Measurements from ENCODE around the gene SLC24A3. TPM values are rescaled to one million over a fixed set of nuclear protein-coding genes. Genes with fewer than 3 reads are reported as not detected.

SLC24A3 gene
- polyA plus RNA-seq, 1 donor (not counting 4 experiments of a cell fraction or from before 2014, with no cell fraction given): 0.17 TPM

DNA sequence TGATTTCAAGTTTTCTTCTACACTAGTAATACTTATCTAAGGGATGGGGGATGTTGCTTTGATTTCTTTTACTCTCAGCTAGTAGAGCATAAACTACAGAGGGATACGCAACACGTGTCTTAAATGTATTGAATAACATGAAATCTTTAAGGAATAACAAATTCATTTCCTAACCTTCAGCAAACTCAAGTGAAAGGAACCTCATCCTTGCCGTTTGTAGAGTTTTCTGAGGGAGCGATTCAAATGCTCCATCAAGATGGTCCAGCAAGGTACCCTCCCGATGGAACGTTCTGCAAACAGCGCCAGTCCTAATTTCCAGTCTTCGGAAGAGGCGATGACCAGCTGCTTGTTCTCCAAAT is 450.2 kb downstream of the SLC24A3 start:
- Histone ChIP-seq H3K9ac (ENCODE audit: control insufficient read depth, extremely low read depth, insufficient read depth, low read length) (no peak overlapping the region), H3K79me2 (ENCODE audit: control insufficient read depth, insufficient read depth, low read length) (no peaks in the 10 kb centered on the region), H3K27ac (ENCODE audit: control insufficient read depth, insufficient read depth, low read length) (no peak overlapping the region), H3K36me3 (ENCODE audit: control insufficient read depth in 2 of 2, extremely low read depth in 1 of 2, insufficient read depth in 2 of 2, low read length in 2 of 2) (no peaks in the 10 kb centered on the region), H3K27me3 (ENCODE audit: control insufficient read depth, extremely low read depth, insufficient read depth, low read length) (peaks cover 3% of the 10 kb centered on the region), H3K4me3 (ENCODE audit: control insufficient read depth in 2 of 3, extremely low read depth in 1 of 3, insufficient read depth in 2 of 3, low read depth in 1 of 3, low read length in 3 of 3) (no peak overlapping the region), H3K4me1 (ENCODE audit: control insufficient read depth, extremely low read depth, insufficient read depth, low read length) (no peaks in the 10 kb centered on the region), H3K4me2 (ENCODE audit: control insufficient read depth, extremely low read depth, insufficient read depth, low read depth, low read length) (no peak overlapping the region), H2AFZ (ENCODE audit: control insufficient read depth, low read length) (no peak overlapping the region), H4K20me1 (ENCODE audit: control insufficient read depth, extremely low read depth, insufficient read depth, low read length) (no peaks in the 10 kb centered on the region), H3K9me1 (ENCODE audit: control insufficient read depth, extremely low read depth, insufficient read depth, low read length) (no peaks in the 10 kb centered on the region), H3K9me3 (ENCODE audit: control insufficient read depth, low read depth, low read length) (no peaks in the 10 kb centered on the region)
- DNase-seq (ENCODE audit: low read depth, low spot score) (no peak), FAIRE-seq (no peak)
- no peak for TF ChIP-seq EZH2 (IDR thresholded peaks at IDR 0.05; ENCODE audit: low read length)
- TF ChIP-seq CTCF (optimal IDR thresholded peaks at IDR 0.05 in 1 of 3, IDR thresholded peaks at IDR 0.05 in 1 of 3, conservative IDR thresholded peaks at IDR 0.05 in 1 of 3; ENCODE audit: extremely low read depth in 1 of 3, insufficient read depth in 2 of 3, low read length in 3 of 3): no peak
- dilution Hi-C loops (cut with MboI; ENCODE audit: extremely low pct_ligation_motif_present, low sequenced_read_pairs): no loop called here

DNA sequence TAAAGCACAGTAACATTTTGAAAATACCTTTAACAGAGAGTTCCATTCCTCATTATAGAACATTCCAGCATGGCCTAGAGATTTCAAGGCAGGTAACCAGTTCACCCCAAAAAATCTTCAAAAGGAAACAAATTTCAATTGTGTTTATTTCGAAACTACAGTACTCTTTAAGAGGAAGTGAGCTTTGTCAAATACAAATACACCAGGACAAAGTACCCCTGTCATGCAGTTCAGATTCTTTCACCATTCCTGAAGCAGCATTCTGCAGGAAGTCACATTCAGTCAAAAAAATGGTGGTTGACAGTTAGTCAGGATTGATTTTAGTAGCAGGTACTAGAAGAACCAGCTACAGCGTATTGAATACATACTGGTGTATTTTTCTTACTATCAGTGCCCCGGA is 456.0 kb downstream of the SLC24A3 start:
- Histone ChIP-seq H3K79me2 (ENCODE audit: control insufficient read depth, insufficient read depth, low read length) (no peaks in the 10 kb centered on the region), H3K4me2 (ENCODE audit: control insufficient read depth, extremely low read depth, insufficient read depth, low read depth, low read length) (no peak overlapping the region), H3K4me3 (ENCODE audit: control insufficient read depth in 2 of 3, extremely low read depth in 1 of 3, insufficient read depth in 2 of 3, low read depth in 1 of 3, low read length in 3 of 3) (no peak overlapping the region), H4K20me1 (ENCODE audit: control insufficient read depth, extremely low read depth, insufficient read depth, low read length) (no peaks in the 10 kb centered on the region), H2AFZ (ENCODE audit: control insufficient read depth, low read length) (no peak overlapping the region), H3K9ac (ENCODE audit: control insufficient read depth, extremely low read depth, insufficient read depth, low read length) (no peak overlapping the region), H3K36me3 (ENCODE audit: control insufficient read depth in 2 of 2, extremely low read depth in 1 of 2, insufficient read depth in 2 of 2, low read length in 2 of 2) (no peaks in the 10 kb centered on the region), H3K9me3 (ENCODE audit: control insufficient read depth, low read depth, low read length) (no peaks in the 10 kb centered on the region), H3K27ac (ENCODE audit: control insufficient read depth, insufficient read depth, low read length) (no peak overlapping the region), H3K9me1 (ENCODE audit: control insufficient read depth, extremely low read depth, insufficient read depth, low read length) (no peaks in the 10 kb centered on the region), H3K4me1 (ENCODE audit: control insufficient read depth, extremely low read depth, insufficient read depth, low read length) (no peaks in the 10 kb centered on the region), H3K27me3 (ENCODE audit: control insufficient read depth, extremely low read depth, insufficient read depth, low read length) (peaks cover 3% of the 10 kb centered on the region)
- dilution Hi-C loops (cut with MboI; ENCODE audit: extremely low pct_ligation_motif_present, low sequenced_read_pairs): no loop called here
- TF ChIP-seq CTCF (optimal IDR thresholded peaks at IDR 0.05 in 1 of 3, IDR thresholded peaks at IDR 0.05 in 1 of 3, conservative IDR thresholded peaks at IDR 0.05 in 1 of 3; ENCODE audit: extremely low read depth in 1 of 3, insufficient read depth in 2 of 3, low read length in 3 of 3) (no peak), EZH2 (IDR thresholded peaks at IDR 0.05; ENCODE audit: low read length) (no peak)
- no peak for FAIRE-seq
- DNase-seq (ENCODE audit: low read depth, low spot score): no peak
